HepG2 (cell line): Measurements from ENCODE around the gene MTHFSD. TPM values are rescaled to one million over a fixed set of nuclear protein-coding genes. Genes with fewer than 3 reads are reported as not detected.

Experiments
- ATAC-seq: fragments of 200-7000 bp; cut with Tn5 transposase; 3 replicates; pipeline ENCODE4 v1.9.1; 2020; ENCODE audit warnings: mild to moderate bottlenecking, moderate library complexity
- BruUV-seq: library from RNA; stranded (reverse); fragments of 400-500 nt; replicated peaks from 2 replicates; lab custom pipeline; 2021; lab: Mats Ljungman, UMichigan
- CTCF ChIA-PET: fragments of 300-600 bp; formaldehyde crosslinking; extraction: SDS; loops from one replicate; lab custom pipeline; 2021; ENCODE audit warnings: low total read pairs, inconsistent platforms, low intra/inter-chr PET ratio; lab: Yijun Ruan, JAX
- POLR2A ChIA-PET: fragments of 350-600 bp; sonication (Branson Sonifier 250); formaldehyde crosslinking; loops from one replicate; lab custom pipeline; 2020; ENCODE audit warnings: antibody characterized with exemption, inconsistent platforms; lab: Yijun Ruan, JAX
- DNase-seq: peaks from one replicate; pipeline ENCODE4 v3.0.0-alpha.2; 2015; ENCODE audit warnings: low spot score
- FAIRE-seq: peaks from 3 replicates; lab custom pipeline; 2011; peaks lifted over from hg19 to GRCh38; lab: Jason Lieb, UNC
- H2AFZ ChIP-seq: one replicate; pipeline ENCODE4 v1.6.1; 2011; ENCODE audit warnings: low read length, inconsistent platforms
- H3K27ac ChIP-seq: fragments of 300-600 bp; 3 replicates; pipeline ENCODE4 v1.8.0; 2011; ENCODE audit warnings: mixed run types, mild to moderate bottlenecking, mixed read lengths, low read length, inconsistent platforms; ENCODE audit not compliant: insufficient read depth; ENCODE audit errors: extremely low read length
- H3K27me3 ChIP-seq, 2 experiments: fragments of 200-600 bp in 1 of 2; 2 replicates in 1 of 2; 3 replicates in 1 of 2; pipeline versions ENCODE4 v1.6.0 to v1.8.0; 2011; ENCODE audit warnings: low read length in 2 of 2, mild to moderate bottlenecking in 2 of 2, moderate library complexity in 2 of 2, inconsistent platforms in 1 of 2; ENCODE audit not compliant: insufficient read depth in 2 of 2, control insufficient read depth in 1 of 2
- H3K36me3 ChIP-seq, 2 experiments: fragments of 200-600 bp in 1 of 2; replicated peaks in 1 of 2; 2 replicates in 1 of 2; 3 replicates in 1 of 2; pipeline versions ENCODE4 v1.5.1 to v1.8.0; 2011; ENCODE audit warnings: low read length in 2 of 2, inconsistent platforms in 1 of 2; ENCODE audit not compliant: insufficient read depth in 2 of 2, control insufficient read depth in 1 of 2
- H3K4me1 ChIP-seq: 2 replicates; pipeline ENCODE4 v1.5.1; 2012; ENCODE audit warnings: low read length, inconsistent platforms; ENCODE audit not compliant: insufficient read depth
- H3K4me2 ChIP-seq: 2 replicates; pipeline ENCODE4 v1.6.0; 2011; ENCODE audit warnings: low read depth, low read length, inconsistent platforms
- H3K4me3 ChIP-seq, 3 experiments: fragments of 200-600 bp in 1 of 3; sonication (generic), shearing (Covaris generic) in 1 of 3; replicated peaks in 1 of 3; 2 replicates each; pipeline ENCODE4 v1.5.1; 2011 to 2016; ENCODE audit warnings: low read length in 3 of 3, inconsistent platforms in 2 of 3, low read depth in 2 of 3, mild to moderate bottlenecking in 2 of 3, control low read depth in 1 of 3, mixed read lengths in 1 of 3; ENCODE audit not compliant: insufficient read depth in 1 of 3
- H3K79me2 ChIP-seq: one replicate; pipeline ENCODE4 v1.6.1; 2011; ENCODE audit warnings: low read length, inconsistent platforms; ENCODE audit not compliant: insufficient read depth
- H3K9ac ChIP-seq: 2 replicates; pipeline ENCODE4 v1.6.0; 2011; ENCODE audit warnings: mild to moderate bottlenecking, low read depth, low read length, inconsistent platforms; ENCODE audit not compliant: insufficient read depth
- H3K9me3 ChIP-seq: 2 replicates; pipeline ENCODE4 v1.5.1; 2012; ENCODE audit warnings: mild to moderate bottlenecking, low read length
- H4K20me1 ChIP-seq: 2 replicates; pipeline ENCODE4 v1.6.0; 2011; ENCODE audit warnings: inconsistent platforms, mild to moderate bottlenecking, low read length, moderate library complexity; ENCODE audit not compliant: insufficient read depth
- PHF8 ChIP-seq: sonication (generic); formaldehyde crosslinking; IDR thresholded peaks from 2 replicates; pipeline ENCODE4 v1.5.0; 2020; ENCODE audit warnings: missing genetic modification reagents
- ZKSCAN1 ChIP-seq: fragments of 150-350 bp; IDR thresholded peaks from 2 replicates; pipeline ENCODE4 v1.6.1; 2014; ENCODE audit warnings: low read length
- ZNF589 ChIP-seq: sonication (generic); formaldehyde crosslinking; conservative IDR thresholded peaks from 2 replicates; pipeline ENCODE4 v1.8.0; 2022; ENCODE audit warnings: mild to moderate bottlenecking, moderate library complexity, missing genetic modification reagents
- WGBS: methylation state at CpG from one replicate; pipeline ENCODE4 v1.1.6; 2017; ENCODE audit warnings: low lambda C conversion rate; 5-methylcytosine and 5-hydroxymethylcytosine counted together
- in situ Hi-C: cut with HindIII; loops from 2 replicates; pipeline ENCODE4 v1.10.0; 2017; ENCODE audit warnings: low pct_unique_long_range_greater_than_20kb; ENCODE audit not compliant: extremely low pct_ligation_motif_present
- intact Hi-C: fragments of 100-400 bp; cut with micrococcal nuclease; formaldehyde crosslinking; loops from one replicate; pipeline ENCODE4 v1.10.0; 2022; ENCODE audit not compliant: unreplicated experiment
- polyA plus RNA-seq, 8 experiments: library from polyadenylated mRNA; depleted of rRNA in 3 of 8; stranded (reverse) in 7 of 8; unstranded in 1 of 8; fragments of >200 nt; fragmentation: Illumina TruSeq in 4 of 8; extraction: Trizol in 4 of 8; gene quantifications; 2 replicates each; pipeline versions ENCODE4 v1.2.1 to v1.2.3, GENCODE V29; 2011 to 2016; ENCODE audit warnings: low read depth in 4 of 8, missing spikeins in 1 of 8, mixed read lengths in 1 of 8; ENCODE audit not compliant: insufficient read depth in 1 of 8
- total RNA-seq, 5 experiments: library from RNA; depleted of rRNA; stranded (reverse); fragments of >200 nt; fragmentation: Illumina TruSeq; extraction: Trizol; gene quantifications; 2 replicates each; pipeline ENCODE4 v1.2.3, GENCODE V29; 2016; ENCODE audit warnings: low read depth in 1 of 5
- TF ChIP-seq, protein P1 (sequence below): fragments of 450-650 bp; IDR thresholded peaks from 2 replicates; pipeline ENCODE4 v1.6.1; 2017; ENCODE audit warnings: mild to moderate bottlenecking
- TF ChIP-seq, protein P2 (sequence below): sonication (generic); formaldehyde crosslinking; IDR thresholded peaks from 2 replicates; pipeline ENCODE4 v1.8.1; 2023; ENCODE audit warnings: mild to moderate bottlenecking, missing genetic modification reagents
- TF ChIP-seq, protein P3 (sequence below): sonication (generic); formaldehyde crosslinking; IDR thresholded peaks from 2 replicates; pipeline ENCODE4 v1.8.1; 2023; ENCODE audit warnings: missing genetic modification reagents, mild to moderate bottlenecking, borderline replicate concordance

Gene MTHFSD
- total and polyA plus RNA-seq, 2 of the 13 experiments (the other 11 are each of a cell fraction or from before 2014, with no cell fraction given) = 14.2 to 16.3 TPM

DNA sequence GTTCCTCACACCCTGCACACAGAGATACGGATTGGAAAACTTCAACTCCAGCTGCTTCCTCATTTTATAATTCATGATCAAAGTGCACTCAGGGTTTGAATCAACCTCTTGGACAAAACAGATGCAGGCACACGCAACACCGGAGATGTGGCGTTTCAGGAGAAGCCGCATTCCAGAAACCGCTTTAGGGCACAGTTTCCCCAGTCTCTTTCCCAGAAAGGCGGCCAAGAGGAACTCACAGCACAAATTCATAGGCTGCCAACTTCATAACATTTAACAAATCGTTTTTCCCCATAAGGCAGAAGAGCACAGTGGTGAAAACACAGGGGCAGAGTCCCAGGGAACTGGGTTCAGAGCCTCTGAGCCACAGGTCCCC lies 8.4 kb downstream of the MTHFSD start:
- Histone ChIP-seq H3K79me2 (no peaks in the 10 kb centered on the region), H3K4me1 (no peaks in the 10 kb centered on the region), H2AFZ (no peak overlapping the region), H3K27me3 (no peaks in the 10 kb centered on the region), H3K9me3 (no peaks in the 10 kb centered on the region), H4K20me1 (no peaks in the 10 kb centered on the region), H3K9ac (no peak overlapping the region), H3K27ac (no peak overlapping the region), H3K36me3 (peaks cover 24 to 70% of the 10 kb centered on the region in 2 experiments), H3K4me2 (no peak overlapping the region), H3K4me3 (no peak overlapping the region)
- DNase-seq (no peak), FAIRE-seq (no peak), ATAC-seq (no peak)
- intact Hi-C loops (no loop called here), in situ Hi-C loops (no loop called here)
- BruUV-seq = no TSS peak
- POLR2A ChIA-PET = no interaction called here
- CTCF ChIA-PET = no interaction called here
- 90% methylated on average over 8 of the region's 8 CpGs for WGBS
- TF ChIP-seq, protein P1, sequence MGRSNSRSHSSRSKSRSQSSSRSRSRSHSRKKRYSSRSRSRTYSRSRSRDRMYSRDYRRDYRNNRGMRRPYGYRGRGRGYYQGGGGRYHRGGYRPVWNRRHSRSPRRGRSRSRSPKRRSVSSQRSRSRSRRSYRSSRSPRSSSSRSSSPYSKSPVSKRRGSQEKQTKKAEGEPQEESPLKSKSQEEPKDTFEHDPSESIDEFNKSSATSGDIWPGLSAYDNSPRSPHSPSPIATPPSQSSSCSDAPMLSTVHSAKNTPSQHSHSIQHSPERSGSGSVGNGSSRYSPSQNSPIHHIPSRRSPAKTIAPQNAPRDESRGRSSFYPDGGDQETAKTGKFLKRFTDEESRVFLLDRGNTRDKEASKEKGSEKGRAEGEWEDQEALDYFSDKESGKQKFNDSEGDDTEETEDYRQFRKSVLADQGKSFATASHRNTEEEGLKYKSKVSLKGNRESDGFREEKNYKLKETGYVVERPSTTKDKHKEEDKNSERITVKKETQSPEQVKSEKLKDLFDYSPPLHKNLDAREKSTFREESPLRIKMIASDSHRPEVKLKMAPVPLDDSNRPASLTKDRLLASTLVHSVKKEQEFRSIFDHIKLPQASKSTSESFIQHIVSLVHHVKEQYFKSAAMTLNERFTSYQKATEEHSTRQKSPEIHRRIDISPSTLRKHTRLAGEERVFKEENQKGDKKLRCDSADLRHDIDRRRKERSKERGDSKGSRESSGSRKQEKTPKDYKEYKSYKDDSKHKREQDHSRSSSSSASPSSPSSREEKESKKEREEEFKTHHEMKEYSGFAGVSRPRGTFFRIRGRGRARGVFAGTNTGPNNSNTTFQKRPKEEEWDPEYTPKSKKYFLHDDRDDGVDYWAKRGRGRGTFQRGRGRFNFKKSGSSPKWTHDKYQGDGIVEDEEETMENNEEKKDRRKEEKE = no peak
- TF ChIP-seq ZNF589 (CRISPR knock-in tag) = no peak
- TF ChIP-seq ZKSCAN1 = no peak
- TF ChIP-seq, protein P2, sequence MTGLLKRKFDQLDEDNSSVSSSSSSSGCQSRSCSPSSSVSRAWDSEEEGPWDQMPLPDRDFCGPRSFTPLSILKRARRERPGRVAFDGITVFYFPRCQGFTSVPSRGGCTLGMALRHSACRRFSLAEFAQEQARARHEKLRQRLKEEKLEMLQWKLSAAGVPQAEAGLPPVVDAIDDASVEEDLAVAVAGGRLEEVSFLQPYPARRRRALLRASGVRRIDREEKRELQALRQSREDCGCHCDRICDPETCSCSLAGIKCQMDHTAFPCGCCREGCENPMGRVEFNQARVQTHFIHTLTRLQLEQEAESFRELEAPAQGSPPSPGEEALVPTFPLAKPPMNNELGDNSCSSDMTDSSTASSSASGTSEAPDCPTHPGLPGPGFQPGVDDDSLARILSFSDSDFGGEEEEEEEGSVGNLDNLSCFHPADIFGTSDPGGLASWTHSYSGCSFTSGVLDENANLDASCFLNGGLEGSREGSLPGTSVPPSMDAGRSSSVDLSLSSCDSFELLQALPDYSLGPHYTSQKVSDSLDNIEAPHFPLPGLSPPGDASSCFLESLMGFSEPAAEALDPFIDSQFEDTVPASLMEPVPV (CRISPR knock-in tag) = no peak
- no peak for TF ChIP-seq PHF8 (CRISPR knock-in tag)
- TF ChIP-seq, protein P3, sequence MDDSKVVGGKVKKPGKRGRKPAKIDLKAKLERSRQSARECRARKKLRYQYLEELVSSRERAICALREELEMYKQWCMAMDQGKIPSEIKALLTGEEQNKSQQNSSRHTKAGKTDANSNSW = no peak
